GM12878 (cell line): ENCODE measurements around the gene NDUFV2. TPM values are rescaled to one million over a fixed set of nuclear protein-coding genes. Genes with fewer than 3 reads are reported as not detected.

Experiments used
- CEBPZ ChIP-seq: fragments of 150-350 bp; IDR thresholded peaks from 2 replicates; pipeline ENCODE4 v1.6.1; 2016; ENCODE audit warnings: low read depth, low read length
- CHD1 ChIP-seq: IDR thresholded peaks from 2 replicates; pipeline ENCODE4 v1.6.1; 2012; ENCODE audit warnings: low read depth, low read length, improper control_type of control experiment
- EED ChIP-seq: sonication (generic); IDR thresholded peaks from 2 replicates; pipeline ENCODE4 v1.6.1; 2016; ENCODE audit warnings: antibody characterized with exemption, low read depth
- FOXK2 ChIP-seq: fragments of 450-650 bp; IDR thresholded peaks from 2 replicates; pipeline ENCODE4 v1.6.1; 2017; ENCODE audit warnings: mild to moderate bottlenecking, moderate library complexity
- IKZF2 ChIP-seq, 2 experiments: fragments of 450-650 bp; IDR thresholded peaks; 2 replicates each; pipeline ENCODE4 v1.6.1; 2017; ENCODE audit warnings: mild to moderate bottlenecking in 2 of 2, moderate library complexity in 2 of 2
- KLF5 ChIP-seq: fragments of 450-650 bp; IDR thresholded peaks from 2 replicates; pipeline ENCODE4 v1.6.1; 2014; ENCODE audit warnings: mild to moderate bottlenecking; ENCODE audit not compliant: partially characterized antibody
- LARP7 ChIP-seq: fragments of 450-650 bp; IDR thresholded peaks from 2 replicates; pipeline ENCODE4 v1.6.1; 2017; ENCODE audit warnings: mild to moderate bottlenecking
- NFYB ChIP-seq: IDR thresholded peaks from 2 replicates; pipeline ENCODE4 v1.6.1; 2011; ENCODE audit warnings: low read depth, mild to moderate bottlenecking, low read length, improper control_type of control experiment, moderate library complexity; ENCODE audit not compliant: insufficient read depth
- NKRF ChIP-seq: fragments of 450-650 bp; conservative IDR thresholded peaks from 2 replicates; pipeline ENCODE4 v1.6.1; 2017; ENCODE audit warnings: mild to moderate bottlenecking, moderate library complexity
- PML ChIP-seq: IDR thresholded peaks from 2 replicates; pipeline ENCODE4 v1.6.1; 2012; ENCODE audit warnings: low read length, inconsistent platforms
- RAD51 ChIP-seq: fragments of 450-650 bp; IDR thresholded peaks from 2 replicates; pipeline ENCODE4 v1.6.1; 2016; ENCODE audit warnings: moderate library complexity, mild to moderate bottlenecking, inconsistent platforms
- REST ChIP-seq: IDR thresholded peaks from 2 replicates; pipeline ENCODE4 v1.6.1; 2012; ENCODE audit warnings: mild to moderate bottlenecking, low read depth, low read length
- SKIL ChIP-seq: fragments of 450-650 bp; IDR thresholded peaks from 2 replicates; pipeline ENCODE4 v1.6.1; 2017; ENCODE audit warnings: mild to moderate bottlenecking, low read depth, inconsistent platforms; ENCODE audit not compliant: poor library complexity, severe bottlenecking
- ZBTB4 ChIP-seq: fragments of 450-650 bp; formaldehyde crosslinking; IDR thresholded peaks from 2 replicates; pipeline ENCODE4 v1.4.0; 2022; ENCODE audit warnings: mild to moderate bottlenecking, moderate library complexity
- polyA plus RNA-seq, 11 experiments: library from polyadenylated mRNA; depleted of rRNA in 4 of 11; unstranded in 6 of 11; stranded (reverse) in 5 of 11; fragments of >200 nt; fragmentation: Nextera tagmentation in 4 of 11; fragmentation: Illumina TruSeq in 1 of 11; extraction: Ambion mirVana in 4 of 11; extraction: Trizol in 1 of 11; gene quantifications; 1 replicate in 1 of 11; 2 replicates in 10 of 11; pipeline versions ENCODE4 v1.2.1 to v1.2.3, GENCODE V29; 2011 to 2016; ENCODE audit warnings: inconsistent platforms in 2 of 11, missing spikeins in 2 of 11, low read depth in 1 of 11
- total RNA-seq, 4 experiments: library from RNA; depleted of rRNA in 3 of 4; stranded (reverse); fragments of >200 nt in 3 of 4; fragmentation: Illumina TruSeq in 1 of 4; extraction: Trizol in 1 of 4; gene quantifications; 2 replicates each; pipeline versions ENCODE4 v1.2.1 to v1.2.3, GENCODE V29; 2013 to 2021

The NDUFV2 gene
- total and polyA plus RNA-seq, 10 of the 15 experiments (the other 5 are each of a cell fraction or from before 2014, with no cell fraction given): 236 to 590 (median 321) TPM

GRCh38 chr18:9136315-9137155, 34.0 kb downstream of the NDUFV2 start, which contains the start of gene ANKRD12 (continued):
- TF ChIP-seq NKRF: peak; percentile 85
- TF ChIP-seq CHD1: peak; percentile 97
- TF ChIP-seq EED: no peak
- peak; percentile 90 for TF ChIP-seq PML
- TF ChIP-seq ZBTB4 (CRISPR knock-in tag): no peak
- TF ChIP-seq FOXK2: peak; percentile 96
- peak; percentile 99 for TF ChIP-seq RAD51
- TF ChIP-seq SKIL: peak; percentile 62
- peak; percentile 5 to 47; a peak in 1 of 4 replicates for TF ChIP-seq IKZF2 (IDR thresholded peaks at IDR 0.05)
- peak; percentile 33; the same call in 1 of the 2 replicates for TF ChIP-seq LARP7
- no peak for TF ChIP-seq CEBPZ
- TF ChIP-seq REST: no peak
- TF ChIP-seq NFYB: peak; percentile 91
- TF ChIP-seq KLF5: peak; percentile 97
